GM18520 (cell line): Measurements from ENCODE around the gene HTRA1.

Source experiments
- ATAC-seq: cut with Tn5 transposase; IDR thresholded peaks from one replicate; pipeline ENCODE4 v1.9.1; 2021; ENCODE audit not compliant: unreplicated experiment

HTRA1 gene

DNA sequence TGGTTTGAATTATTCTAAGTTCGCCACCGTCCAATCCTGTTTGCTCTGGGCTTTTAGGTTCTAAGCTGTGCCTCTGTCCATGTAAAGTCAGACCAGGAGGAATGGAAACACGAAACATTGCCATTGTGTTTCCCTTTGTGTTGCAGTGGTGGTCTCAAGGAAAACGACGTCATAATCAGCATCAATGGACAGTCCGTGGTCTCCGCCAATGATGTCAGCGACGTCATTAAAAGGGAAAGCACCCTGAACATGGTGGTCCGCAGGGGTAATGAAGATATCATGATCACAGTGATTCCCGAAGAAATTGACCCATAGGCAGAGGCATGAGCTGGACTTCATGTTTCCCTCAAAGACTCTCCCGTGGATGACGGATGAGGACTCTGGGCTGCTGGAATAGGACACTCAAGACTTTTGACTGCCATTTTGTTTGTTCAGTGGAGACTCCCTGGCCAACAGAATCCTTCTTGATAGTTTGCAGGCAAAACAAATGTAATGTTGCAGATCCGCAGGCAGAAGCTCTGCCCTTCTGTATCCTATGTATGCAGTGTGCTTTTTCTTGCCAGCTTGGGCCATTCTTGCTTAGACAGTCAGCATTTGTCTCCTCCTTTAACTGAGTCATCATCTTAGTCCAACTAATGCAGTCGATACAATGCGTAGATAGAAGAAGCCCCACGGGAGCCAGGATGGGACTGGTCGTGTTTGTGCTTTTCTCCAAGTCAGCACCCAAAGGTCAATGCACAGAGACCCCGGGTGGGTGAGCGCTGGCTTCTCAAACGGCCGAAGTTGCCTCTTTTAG is 52.9 kb downstream of the HTRA1 start:
- ATAC-seq, result no peak

GRCh38 chr10:122515022-122515424 is 53.7 kb downstream of the HTRA1 start:
- no peak for ATAC-seq

GRCh38 chr10:122515588-122516231 is 54.4 kb downstream of the HTRA1 start:
- ATAC-seq, result no peak

GRCh38 chr10:122516734-122517133 is 55.4 kb downstream of the HTRA1 start:
- no peak for ATAC-seq

GRCh38 chr10:122519144-122519543 is 57.8 kb downstream of the HTRA1 start:
- ATAC-seq, result no peak

GRCh38 chr10:122519873-122520272 is 58.5 kb downstream of the HTRA1 start:
- no peak for ATAC-seq

GRCh38 chr10:122521011-122521410 is 59.7 kb downstream of the HTRA1 start:
- ATAC-seq, result no peak

DNA sequence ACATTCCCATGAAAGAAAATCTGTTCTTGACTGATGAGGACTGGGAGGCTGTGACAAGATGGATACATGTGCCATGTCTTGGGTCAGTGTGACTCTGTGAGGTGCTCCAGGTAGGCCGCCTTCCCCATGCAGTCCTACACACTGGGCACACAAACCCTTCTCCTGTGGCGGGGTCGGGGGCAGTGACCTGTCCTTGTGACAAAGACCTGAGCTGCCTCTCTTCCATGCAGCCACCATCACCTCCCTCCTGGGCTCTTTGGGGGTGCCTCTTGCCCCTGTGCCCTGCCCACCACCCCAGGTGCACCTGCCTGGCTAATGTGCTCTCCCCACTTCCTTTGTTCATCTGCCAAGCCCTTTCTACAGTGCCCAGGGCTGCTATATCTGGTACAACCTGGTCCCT is 63.5 kb downstream of the HTRA1 start:
- no peak for ATAC-seq

DNA sequence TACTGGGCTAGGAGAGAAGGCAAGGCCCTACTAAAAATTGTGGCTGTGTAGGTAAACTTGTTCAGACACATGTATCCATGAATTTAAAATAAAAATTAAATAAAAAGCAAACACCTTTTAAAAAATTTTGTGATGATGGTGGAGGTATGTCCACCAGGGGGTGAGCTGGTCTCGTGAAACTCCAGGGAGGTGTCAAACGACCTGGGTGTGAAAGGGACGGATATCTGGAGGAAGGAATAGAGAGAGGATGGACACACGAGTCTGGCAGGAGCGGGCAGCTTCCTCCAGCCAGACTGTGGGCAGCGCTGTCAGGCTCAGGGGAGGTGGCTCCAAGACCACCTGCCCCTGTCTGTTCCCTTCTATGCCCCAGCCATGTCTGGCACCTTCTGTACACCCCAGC is 64.4 kb downstream of the HTRA1 start:
- no peak for ATAC-seq

DNA sequence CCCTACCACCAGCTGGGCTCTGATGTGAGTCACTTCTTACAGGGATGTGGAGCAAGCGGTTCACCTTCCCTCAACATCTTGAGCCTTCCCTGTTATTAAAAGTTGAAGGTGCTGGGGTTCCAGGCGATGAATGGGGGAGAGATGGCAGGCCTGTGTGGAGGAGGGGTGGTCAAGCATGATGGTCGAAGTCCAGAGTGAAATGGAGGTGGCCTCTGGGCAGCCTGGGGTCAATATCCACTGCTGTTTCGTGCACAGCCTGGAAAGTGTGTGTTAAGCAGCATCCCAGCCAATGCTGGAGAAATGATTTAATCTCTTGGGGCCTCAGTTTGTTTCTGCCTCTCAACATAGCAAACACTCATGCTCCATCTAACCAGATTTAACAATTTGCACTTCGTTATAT is 65.5 kb downstream of the HTRA1 start:
- ATAC-seq, result no peak

DNA sequence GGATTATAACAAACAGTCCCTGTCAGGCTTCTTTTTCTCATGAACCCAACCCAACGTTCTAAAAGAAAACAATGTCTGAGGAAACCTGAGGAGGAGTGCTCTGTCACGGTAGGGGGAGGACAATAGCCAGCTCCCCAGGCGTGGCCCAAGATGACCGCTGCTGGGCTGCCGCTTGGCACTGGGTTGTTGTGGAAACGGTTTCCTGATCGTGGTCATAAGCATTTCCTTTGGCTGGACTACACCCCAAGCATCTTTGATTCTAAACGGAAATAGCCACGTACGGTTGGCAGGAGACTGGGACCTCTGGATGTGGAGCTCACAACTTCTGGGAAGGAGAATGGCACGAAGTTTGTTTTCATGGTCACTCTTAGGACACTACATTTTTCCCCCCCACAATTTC is 68.8 kb downstream of the HTRA1 start:
- ATAC-seq, result no peak

- ATAC-seq, result no peak
These were observed 69.9 kb downstream of the HTRA1 start for GRCh38 chr10:122531261-122531660.

- ATAC-seq, result no peak
These were observed 70.6 kb downstream of the HTRA1 start for GRCh38 chr10:122531939-122532338.

DNA sequence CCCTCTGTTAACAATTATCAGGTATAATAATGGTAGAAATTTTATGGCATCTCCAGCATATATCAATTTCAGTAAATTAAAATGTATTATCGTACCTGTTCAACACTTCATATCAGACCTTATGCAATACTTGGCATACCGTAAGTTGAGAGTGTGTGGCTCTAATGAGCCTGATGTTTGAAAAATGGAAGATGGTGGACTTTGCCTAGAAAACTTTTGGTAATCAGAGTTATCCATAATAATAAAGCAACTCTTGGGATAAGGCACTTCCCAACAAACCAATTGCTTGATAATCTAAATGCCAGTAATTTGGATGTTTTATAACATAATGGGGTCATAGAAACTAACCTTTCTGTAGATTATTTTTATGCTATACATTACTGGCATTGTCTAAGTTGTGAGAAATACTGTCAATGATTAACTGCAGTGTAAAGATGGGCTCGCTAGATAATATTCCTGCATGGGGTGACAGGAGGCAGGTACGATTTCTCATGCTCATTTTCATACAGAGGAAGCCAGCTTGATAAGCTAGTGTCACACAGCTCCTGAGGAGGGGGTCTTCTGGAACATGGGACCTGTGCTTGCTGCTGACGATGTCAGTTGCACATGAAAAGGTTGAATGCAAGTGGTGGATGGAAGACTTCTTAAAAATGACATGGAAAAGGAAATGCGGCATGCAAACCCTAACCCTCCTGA is 71.4 kb downstream of the HTRA1 start:
- no peak for ATAC-seq

GRCh38 chr10:122537545-122537944 is 76.2 kb downstream of the HTRA1 start:
- no peak for ATAC-seq

- no peak for ATAC-seq
These were observed 80.2 kb downstream of the HTRA1 start for GRCh38 chr10:122541541-122542002.

DNA sequence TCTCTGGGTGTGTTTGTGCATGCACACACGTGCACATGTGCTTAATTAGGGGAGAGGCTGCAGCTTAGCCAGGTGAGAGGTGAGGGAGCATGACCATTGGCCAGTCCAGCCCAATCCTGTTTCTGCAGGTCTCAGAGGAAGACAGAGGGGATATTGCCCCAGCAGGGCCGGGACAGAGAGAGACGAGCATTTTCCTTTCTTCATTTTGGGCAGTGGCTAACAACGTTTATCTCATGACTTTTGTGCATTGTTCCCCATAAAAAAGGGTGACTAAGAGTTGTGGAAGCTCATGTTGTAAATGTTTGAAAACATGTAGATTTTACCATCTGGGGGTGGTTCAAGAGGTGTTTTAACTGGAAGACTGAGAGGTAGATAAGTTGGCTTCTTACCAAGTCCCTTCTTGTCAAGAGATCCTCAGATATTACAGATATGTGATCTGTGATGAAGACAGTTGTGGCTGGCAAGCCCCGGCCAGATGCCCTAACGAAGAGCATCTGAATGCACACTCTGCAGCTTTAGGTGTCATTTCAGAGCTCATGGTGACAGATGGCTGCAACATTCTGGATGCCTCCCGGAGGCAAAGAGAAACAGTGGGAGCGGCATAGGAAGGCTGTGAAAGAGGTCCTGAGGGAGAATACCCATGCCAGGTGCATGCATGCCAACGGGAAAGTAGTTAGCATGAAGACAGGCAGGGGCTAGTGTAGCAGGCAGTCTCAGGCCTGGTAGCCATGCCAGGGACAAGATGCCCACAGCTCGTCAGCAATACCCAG is 82.5 kb downstream of the HTRA1 start:
- no peak for ATAC-seq

DNA sequence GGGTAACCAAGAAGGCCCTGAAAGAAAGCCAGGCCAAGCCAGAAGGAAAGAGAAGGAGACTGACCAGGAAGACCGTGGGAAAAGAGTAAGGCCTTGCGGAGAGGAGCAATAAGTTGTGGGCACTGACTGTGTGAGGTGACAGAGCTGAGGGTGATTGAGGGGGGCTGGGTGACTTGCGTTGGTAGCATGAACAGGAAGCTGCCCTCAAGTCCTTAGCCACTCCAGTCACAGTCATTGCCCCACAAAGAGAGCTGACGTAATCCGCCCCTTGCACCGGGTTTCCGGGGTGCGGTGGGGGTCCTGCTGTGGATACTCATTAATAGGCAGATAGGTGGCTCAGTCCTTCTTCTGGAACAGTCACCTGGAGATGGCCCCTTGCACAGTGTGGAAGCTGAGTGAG is 83.1 kb downstream of the HTRA1 start:
- ATAC-seq, result no peak

DNA sequence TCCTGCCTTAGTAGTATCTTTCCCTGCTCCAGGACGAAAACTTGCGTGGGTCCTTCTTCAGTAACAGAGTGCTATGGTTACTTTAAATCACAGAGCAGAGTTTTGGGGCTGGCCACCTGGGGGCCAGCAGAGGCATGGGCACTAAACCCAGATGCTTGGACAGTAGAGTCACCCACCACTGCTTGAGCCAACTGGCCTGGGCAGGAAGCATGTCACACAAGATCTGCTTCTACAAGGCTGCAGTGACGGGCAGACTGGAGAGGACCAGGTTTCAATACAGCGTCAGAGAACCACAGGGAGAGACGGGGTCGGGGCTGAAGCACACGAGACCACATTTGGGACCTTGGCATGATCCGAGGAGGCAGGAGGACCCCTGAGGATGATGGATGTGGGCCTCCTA is 84.9 kb downstream of the HTRA1 start:
- no peak for ATAC-seq

GRCh38 chr10:122548407-122549085 is 87.2 kb downstream of the HTRA1 start:
- ATAC-seq, result no peak

GRCh38 chr10:122549636-122550035 is 88.3 kb downstream of the HTRA1 start:
- ATAC-seq, result no peak
